CD8-positive, alpha-beta T cell (primary cell): ENCODE results near the gene SCN7A. TPM values are rescaled to one million over a fixed set of nuclear protein-coding genes. Genes with fewer than 3 reads are reported as not detected.

Source experiments
- total RNA-seq, 46 experiments: library from RNA in 2 of 46; stranded (reverse) in 2 of 46; gene quantifications; one replicate each; pipeline ENCODE4 v1.2.3 and lab custom pipeline; 2021 to 2026

Gene SCN7A
- total RNA-seq, 2 experiments from 2014 or later = not detected

Other genes with a start within 250 kb of the SCN7A start
- not detected for gene SCN9A, start 118.3 kb downstream of the SCN7A start, total RNA-seq